ENCODE data around the gene LAIR1. TPM values are rescaled to one million over a fixed set of nuclear protein-coding genes. Genes with fewer than 3 reads are reported as not detected.

The LAIR1 gene
- total RNA-seq, 1 experiment from 2014 or later, result 0.37 TPM

DNA sequence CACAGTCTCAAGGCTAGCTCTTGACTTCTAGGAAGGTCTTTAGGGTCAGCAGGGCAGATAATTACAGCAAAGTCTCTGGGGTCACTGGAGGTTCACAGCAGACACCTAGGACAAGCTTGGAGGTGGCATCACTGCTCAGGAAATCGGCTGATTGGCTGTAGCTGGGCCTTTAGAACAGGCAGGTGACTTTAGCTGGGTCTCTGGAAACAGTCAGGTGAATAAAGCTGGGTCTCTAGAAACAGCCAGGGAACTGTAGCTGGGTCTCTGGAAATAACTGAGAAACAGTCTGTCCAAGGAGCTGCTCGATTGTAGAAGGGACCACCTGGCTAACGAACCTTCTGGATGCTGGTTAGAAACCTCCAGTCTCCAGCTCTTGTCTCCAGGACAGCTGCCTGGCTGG, 10.0 kb downstream of the LAIR1 start:
- ATAC-seq (no peak), DNase-seq (ENCODE audit: low spot score) (no peak)
- TF ChIP-seq NFYB (CRISPR knock-in tag; conservative IDR thresholded peaks at IDR 0.05; ENCODE audit: low read depth) (no peak), HMGA2 (CRISPR knock-in tag; IDR thresholded peaks at IDR 0.05) (no peak), SOX15 (CRISPR knock-in tag; IDR thresholded peaks at IDR 0.05) (no peak)
- TF ChIP-seq, protein P1, sequence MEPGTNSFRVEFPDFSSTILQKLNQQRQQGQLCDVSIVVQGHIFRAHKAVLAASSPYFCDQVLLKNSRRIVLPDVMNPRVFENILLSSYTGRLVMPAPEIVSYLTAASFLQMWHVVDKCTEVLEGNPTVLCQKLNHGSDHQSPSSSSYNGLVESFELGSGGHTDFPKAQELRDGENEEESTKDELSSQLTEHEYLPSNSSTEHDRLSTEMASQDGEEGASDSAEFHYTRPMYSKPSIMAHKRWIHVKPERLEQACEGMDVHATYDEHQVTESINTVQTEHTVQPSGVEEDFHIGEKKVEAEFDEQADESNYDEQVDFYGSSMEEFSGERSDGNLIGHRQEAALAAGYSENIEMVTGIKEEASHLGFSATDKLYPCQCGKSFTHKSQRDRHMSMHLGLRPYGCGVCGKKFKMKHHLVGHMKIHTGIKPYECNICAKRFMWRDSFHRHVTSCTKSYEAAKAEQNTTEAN (CRISPR knock-in tag; IDR thresholded peaks at IDR 0.05), result no peak
- no peak overlapping the region for H3K27ac Mint-ChIP-seq
- ChIA-PET CTCF (interaction anchor here (0.7 to 3.5 kb wide), 6 partner anchors 29 to 89 kb away, joined by 3 to 21 read pairs (median 6); no protein-coding TSS in a partner anchor), POLR2A (interaction anchor here (0.6 kb wide), 1 partner anchor 590 kb away, joined by 4 read pairs; no protein-coding TSS in a partner anchor)
- no peaks in the 10 kb centered on the region for H3K9me3 Mint-ChIP-seq
- H3K4me3 Mint-ChIP-seq, result no peak overlapping the region
- H3K36me3 Mint-ChIP-seq, result no peaks in the 10 kb centered on the region
- H3K27me3 Mint-ChIP-seq (ENCODE audit: low read depth), result peaks cover 13% of the 10 kb centered on the region
- 0 out of 2 replicates have a peak, but pooled peaks cover 9% of the 10 kb centered on the region for H3K4me1 Mint-ChIP-seq

DNA sequence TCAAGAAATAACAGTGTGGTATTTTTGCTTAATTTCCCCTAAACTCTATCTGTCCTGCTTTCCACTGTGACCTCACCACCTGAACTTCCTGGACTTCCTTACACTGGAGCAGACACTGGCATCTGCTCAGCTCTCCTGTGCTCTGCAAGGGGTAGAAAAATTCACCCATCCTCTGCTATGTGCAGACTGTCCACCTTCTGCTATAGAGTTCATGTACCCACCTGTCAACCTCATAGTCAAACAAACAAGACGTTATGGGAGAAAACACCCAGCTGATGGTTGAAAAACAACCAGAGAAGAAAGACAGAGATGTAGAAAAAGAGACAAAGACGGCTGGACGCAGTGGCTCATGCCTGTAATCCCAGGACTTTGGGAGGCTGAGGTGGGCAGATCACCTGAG, 12.2 kb downstream of the LAIR1 start:
- H3K27me3 Mint-ChIP-seq (ENCODE audit: low read depth), result peaks cover 28% of the 10 kb centered on the region
- TF ChIP-seq, protein P2, sequence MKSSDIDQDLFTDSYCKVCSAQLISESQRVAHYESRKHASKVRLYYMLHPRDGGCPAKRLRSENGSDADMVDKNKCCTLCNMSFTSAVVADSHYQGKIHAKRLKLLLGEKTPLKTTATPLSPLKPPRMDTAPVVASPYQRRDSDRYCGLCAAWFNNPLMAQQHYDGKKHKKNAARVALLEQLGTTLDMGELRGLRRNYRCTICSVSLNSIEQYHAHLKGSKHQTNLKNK (CRISPR knock-in tag; IDR thresholded peaks at IDR 0.05), result no peak
- TF ChIP-seq HMGA2 (CRISPR knock-in tag; IDR thresholded peaks at IDR 0.05) (no peak), ZNF219 (CRISPR knock-in tag; IDR thresholded peaks at IDR 0.05; ENCODE audit: borderline replicate concordance) (no peak), SMAD4 (CRISPR knock-in tag; IDR thresholded peaks at IDR 0.05) (no peak), IRF2 (CRISPR knock-in tag; IDR thresholded peaks at IDR 0.05; ENCODE audit: borderline replicate concordance, low read depth) (no peak), TCF7 (CRISPR knock-in tag; IDR thresholded peaks at IDR 0.05; ENCODE audit: low read depth) (no peak), SP1 (CRISPR knock-in tag; conservative IDR thresholded peaks at IDR 0.05) (no peak), ZNF423 (CRISPR knock-in tag; IDR thresholded peaks at IDR 0.05) (no peak), NFE2L1 (CRISPR knock-in tag; IDR thresholded peaks at IDR 0.05) (no peak), RORB (CRISPR knock-in tag; IDR thresholded peaks at IDR 0.05) (no peak), ELF4 (CRISPR knock-in tag; IDR thresholded peaks at IDR 0.05; ENCODE audit: low read depth) (no peak), ESRRA (CRISPR knock-in tag; IDR thresholded peaks at IDR 0.05; ENCODE audit: borderline replicate concordance) (no peak), CREB1 (CRISPR knock-in tag; IDR thresholded peaks at IDR 0.05) (no peak)
- TF ChIP-seq, protein P3, sequence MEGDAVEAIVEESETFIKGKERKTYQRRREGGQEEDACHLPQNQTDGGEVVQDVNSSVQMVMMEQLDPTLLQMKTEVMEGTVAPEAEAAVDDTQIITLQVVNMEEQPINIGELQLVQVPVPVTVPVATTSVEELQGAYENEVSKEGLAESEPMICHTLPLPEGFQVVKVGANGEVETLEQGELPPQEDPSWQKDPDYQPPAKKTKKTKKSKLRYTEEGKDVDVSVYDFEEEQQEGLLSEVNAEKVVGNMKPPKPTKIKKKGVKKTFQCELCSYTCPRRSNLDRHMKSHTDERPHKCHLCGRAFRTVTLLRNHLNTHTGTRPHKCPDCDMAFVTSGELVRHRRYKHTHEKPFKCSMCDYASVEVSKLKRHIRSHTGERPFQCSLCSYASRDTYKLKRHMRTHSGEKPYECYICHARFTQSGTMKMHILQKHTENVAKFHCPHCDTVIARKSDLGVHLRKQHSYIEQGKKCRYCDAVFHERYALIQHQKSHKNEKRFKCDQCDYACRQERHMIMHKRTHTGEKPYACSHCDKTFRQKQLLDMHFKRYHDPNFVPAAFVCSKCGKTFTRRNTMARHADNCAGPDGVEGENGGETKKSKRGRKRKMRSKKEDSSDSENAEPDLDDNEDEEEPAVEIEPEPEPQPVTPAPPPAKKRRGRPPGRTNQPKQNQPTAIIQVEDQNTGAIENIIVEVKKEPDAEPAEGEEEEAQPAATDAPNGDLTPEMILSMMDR (IDR thresholded peaks at IDR 0.05), result no peak
- TF ChIP-seq, protein P4, sequence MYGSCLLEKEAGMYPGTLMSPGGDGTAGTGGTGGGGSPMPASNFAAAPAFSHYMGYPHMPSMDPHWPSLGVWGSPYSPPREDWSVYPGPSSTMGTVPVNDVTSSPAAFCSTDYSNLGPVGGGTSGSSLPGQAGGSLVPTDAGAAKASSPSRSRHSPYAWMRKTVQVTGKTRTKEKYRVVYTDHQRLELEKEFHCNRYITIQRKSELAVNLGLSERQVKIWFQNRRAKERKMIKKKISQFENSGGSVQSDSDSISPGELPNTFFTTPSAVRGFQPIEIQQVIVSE (CRISPR knock-in tag; IDR thresholded peaks at IDR 0.05; ENCODE audit: borderline replicate concordance), result no peak
- TF ChIP-seq, protein P5, sequence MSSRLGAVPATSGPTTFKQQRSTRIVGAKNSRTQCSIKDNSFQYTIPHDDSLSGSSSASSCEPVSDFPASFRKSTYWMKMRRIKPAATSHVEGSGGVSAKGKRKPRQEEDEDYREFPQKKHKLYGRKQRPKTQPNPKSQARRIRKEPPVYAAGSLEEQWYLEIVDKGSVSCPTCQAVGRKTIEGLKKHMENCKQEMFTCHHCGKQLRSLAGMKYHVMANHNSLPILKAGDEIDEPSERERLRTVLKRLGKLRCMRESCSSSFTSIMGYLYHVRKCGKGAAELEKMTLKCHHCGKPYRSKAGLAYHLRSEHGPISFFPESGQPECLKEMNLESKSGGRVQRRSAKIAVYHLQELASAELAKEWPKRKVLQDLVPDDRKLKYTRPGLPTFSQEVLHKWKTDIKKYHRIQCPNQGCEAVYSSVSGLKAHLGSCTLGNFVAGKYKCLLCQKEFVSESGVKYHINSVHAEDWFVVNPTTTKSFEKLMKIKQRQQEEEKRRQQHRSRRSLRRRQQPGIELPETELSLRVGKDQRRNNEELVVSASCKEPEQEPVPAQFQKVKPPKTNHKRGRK (CRISPR knock-in tag; IDR thresholded peaks at IDR 0.05; ENCODE audit: borderline replicate concordance), result no peak
- TF ChIP-seq, protein P6, sequence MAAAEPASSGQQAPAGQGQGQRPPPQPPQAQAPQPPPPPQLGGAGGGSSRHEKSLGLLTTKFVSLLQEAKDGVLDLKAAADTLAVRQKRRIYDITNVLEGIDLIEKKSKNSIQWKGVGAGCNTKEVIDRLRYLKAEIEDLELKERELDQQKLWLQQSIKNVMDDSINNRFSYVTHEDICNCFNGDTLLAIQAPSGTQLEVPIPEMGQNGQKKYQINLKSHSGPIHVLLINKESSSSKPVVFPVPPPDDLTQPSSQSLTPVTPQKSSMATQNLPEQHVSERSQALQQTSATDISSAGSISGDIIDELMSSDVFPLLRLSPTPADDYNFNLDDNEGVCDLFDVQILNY (CRISPR knock-in tag; IDR thresholded peaks at IDR 0.05), result no peak
- TF ChIP-seq, protein P7, sequence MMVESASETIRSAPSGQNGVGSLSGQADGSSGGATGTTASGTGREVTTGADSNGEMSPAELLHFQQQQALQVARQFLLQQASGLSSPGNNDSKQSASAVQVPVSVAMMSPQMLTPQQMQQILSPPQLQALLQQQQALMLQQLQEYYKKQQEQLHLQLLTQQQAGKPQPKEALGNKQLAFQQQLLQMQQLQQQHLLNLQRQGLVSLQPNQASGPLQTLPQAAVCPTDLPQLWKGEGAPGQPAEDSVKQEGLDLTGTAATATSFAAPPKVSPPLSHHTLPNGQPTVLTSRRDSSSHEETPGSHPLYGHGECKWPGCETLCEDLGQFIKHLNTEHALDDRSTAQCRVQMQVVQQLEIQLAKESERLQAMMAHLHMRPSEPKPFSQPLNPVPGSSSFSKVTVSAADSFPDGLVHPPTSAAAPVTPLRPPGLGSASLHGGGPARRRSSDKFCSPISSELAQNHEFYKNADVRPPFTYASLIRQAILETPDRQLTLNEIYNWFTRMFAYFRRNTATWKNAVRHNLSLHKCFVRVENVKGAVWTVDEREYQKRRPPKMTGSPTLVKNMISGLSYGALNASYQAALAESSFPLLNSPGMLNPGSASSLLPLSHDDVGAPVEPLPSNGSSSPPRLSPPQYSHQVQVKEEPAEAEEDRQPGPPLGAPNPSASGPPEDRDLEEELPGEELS (CRISPR knock-in tag; IDR thresholded peaks at IDR 0.05), result no peak
- CTCF ChIA-PET, result interaction anchor here (1.4 kb wide), 1 partner anchor 86 kb away, joined by 3 read pairs; no protein-coding TSS in a partner anchor
- DNase-seq (ENCODE audit: low spot score) (no peak), ATAC-seq (no peak)
- H3K9me3 Mint-ChIP-seq, result no peaks in the 10 kb centered on the region; the same call in 1 of the 2 replicates
- POLR2A ChIA-PET, result no interaction called here
- no peak overlapping the region for H3K27ac Mint-ChIP-seq
- 0 out of 2 replicates have a peak, but pooled peaks cover 7% of the 10 kb centered on the region for H3K4me1 Mint-ChIP-seq
- no peaks in the 10 kb centered on the region for H3K36me3 Mint-ChIP-seq
- no peak overlapping the region for H3K4me3 Mint-ChIP-seq
